Ammon's horn (tissue), 1 donor: Measurements from ENCODE around the gene TNFRSF18.
"Not testable (repeated sequence)": the region's sequence is repeated elsewhere in the genome, so short reads cannot be mapped to it uniquely, and the experiment has no call there.

Source experiments
- DNase-seq: peaks from one replicate; pipeline ENCODE4 v3.0.0-alpha.2; 2016; ENCODE audit warnings: low spot score

The TNFRSF18 gene

GRCh38 chr1:1206376-1206965, at the start of gene TNFRSF18:
Gene TNFRSF18 (minus strand): TSS chr1:1206592. CDS start chr1:1206571, 21 bp downstream.
- DNase-seq: no peak

DNA sequence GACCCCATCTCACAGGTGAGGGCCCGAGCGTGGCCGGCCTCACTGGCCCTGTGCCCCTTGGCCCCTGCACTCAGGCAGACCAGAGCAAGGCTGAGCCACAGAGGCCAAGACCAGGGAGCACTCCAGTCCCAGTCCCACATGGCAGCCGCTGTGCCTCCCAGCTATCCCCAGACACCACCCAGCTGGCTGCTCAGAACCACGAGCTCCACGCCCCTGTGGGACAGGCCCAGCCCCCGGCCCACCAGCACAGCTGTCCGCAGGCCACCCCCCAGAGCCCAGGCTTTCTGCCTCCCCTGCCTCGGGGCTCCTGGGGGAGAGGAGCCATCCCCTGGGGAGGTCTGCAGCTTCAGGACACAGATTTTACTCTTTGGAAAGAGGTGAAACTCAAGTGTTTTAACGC, 49.2 kb upstream of the TNFRSF18 start:
- DNase-seq: no peak

DNA sequence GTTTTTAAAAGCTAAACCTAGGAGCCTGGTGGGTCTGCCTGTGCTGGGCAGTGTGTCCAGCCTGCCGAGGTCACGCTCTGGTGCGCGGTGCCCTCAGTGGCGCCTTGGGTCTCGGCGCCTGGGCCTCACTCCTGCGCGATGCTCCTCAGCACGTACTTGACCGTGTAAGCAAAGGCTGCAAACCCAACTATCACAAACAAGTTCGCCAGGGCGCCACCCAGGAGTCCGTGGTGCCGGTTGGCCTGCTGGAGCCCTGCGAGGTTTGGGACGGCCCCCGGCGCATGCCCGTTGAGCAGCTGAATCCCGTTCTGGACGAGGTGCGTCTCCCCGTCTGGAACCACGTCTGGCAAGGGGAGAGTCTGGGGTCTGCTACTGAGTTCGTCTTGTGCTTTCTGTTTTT, 48.7 kb upstream of the TNFRSF18 start:
- DNase-seq: no peak

DNA sequence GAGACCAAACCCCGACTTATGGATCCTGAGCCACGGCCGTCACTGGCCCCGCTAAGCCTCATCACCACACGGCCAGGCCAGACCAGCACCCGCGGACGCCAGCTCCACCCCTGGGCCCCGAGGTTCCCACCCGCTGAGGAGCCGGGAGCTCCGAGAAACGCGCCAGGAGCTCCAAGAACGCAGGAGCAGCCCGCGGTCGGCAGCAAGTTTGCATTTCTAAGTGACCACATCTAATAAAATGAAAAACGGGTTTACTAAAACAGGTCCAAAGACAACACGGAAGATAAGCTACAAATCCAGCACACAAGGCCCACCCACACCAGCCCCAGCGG, 48.2 kb upstream of the TNFRSF18 start:
- no peak for DNase-seq

DNA sequence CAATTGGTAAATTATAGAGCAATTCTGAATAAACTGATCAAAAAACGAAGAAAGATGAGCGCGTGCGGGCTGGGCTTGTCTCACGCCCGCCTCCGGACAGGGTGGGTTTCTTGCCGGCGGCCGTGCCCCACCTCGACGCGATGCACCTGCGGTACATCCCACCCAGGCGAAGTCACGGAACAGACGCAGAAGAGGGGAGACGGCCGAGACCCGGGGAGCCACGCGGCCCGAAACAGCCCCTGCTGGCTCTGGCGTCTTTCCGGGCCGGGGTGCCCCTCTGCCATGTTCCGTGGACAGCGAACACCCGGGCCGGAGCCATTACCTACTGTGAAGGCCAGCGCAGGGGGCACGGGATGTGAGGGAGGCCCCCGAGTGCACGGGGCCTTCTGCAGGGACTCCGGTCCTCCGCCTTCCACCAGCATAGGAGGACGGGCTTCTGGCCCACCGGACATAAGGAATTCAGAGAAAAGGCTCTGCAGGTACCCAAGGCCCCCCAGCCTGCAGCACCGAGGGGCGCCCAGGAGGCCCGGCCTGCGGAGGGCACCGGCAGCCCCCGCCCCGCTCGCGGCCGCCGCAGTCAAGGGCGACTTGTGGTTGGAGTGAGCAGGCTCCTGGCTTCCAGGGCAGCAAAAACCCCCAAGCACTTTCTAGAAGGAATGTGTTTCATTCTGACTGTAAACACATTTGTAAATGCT, 47.7 kb upstream of the TNFRSF18 start:
- no peak for DNase-seq

DNA sequence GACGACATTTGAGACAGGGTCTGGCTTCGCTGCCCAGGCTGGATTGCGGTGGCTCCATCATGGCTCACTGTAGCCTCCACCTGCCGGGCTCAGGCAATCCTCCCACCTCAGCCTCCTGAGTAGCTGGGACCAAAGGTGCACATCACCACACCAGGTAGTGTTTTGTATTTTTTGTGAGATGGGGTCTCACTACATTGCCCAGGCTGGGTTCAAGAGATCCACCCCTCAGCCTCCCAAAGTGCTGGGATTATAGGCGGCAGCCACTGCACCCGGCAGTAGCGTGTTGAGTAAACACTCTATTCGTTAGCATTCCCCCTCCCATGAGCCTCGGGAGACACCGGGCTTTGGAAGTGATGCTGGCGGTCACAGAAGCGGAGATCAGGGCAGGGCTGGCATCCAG, 46.9 kb upstream of the TNFRSF18 start:
- DNase-seq: no peak

DNA sequence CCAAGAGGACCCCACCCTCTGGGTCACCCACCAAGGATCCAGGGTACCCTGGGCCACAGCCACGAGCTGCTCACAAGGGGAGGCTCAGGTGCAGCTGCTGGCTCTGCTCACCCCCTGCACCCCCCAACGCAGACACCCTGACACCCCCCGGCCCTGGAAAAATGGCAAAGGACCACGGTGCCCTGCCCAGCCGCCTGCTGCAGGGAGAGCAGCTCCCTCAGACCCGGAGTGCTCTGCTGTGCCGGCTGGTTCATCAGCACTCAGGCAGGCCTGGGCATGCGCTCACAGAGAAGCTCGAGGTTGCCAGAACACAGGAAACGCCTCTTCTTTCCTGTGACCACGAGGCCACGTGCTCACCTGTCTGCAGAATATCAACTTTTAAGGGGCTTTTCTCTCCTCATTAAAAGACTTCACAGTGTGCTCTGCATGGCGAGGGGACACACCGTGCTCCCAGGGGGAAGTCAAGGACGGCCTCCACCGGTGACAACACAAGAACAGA, 44.4 kb upstream of the TNFRSF18 start:
- no peak for DNase-seq

DNA sequence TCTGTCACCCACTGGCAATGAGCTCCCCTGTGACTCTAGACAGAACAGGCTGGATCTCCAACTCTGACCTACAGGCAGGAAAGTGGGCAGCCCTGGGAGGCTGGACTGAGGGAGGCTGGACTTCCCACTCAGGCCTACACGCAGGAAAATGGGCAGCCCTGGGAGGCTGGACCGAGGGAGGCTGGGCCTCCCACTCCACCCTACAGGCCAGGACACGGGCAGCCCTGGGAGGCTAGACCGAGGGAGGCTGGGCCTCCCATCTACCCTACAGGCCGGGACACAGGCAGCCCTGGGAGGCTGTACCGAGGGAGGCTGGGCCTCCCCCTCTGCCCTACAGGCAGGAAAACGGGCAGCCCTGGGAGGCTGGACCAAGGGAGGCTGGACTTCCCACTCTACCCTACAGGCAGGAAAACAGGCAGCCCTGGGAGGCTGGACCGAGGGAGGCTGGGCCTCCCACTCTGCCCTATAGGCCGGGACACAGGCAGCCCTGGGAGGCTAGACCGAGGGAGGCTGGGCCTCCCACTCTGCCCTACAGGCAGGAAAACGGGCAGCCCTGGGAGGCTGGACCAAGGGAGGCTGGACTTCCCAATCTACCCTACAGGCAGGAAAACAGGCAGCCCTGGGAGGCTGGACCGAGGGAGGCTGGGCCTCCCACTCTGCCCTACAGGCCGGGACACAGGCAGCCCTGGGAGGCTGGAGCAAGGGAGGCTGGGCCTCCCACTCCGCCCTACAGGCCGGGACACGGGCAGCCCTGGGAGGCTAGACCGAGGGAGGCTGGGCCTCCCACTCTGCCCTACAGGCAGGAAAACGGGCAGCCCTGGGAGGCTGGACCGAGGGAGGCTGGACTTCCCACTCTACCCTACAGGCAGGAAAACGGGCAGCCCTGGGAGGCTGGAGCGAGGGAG, 41.9 kb upstream of the TNFRSF18 start:
- DNase-seq: not testable (repeated sequence)

DNA sequence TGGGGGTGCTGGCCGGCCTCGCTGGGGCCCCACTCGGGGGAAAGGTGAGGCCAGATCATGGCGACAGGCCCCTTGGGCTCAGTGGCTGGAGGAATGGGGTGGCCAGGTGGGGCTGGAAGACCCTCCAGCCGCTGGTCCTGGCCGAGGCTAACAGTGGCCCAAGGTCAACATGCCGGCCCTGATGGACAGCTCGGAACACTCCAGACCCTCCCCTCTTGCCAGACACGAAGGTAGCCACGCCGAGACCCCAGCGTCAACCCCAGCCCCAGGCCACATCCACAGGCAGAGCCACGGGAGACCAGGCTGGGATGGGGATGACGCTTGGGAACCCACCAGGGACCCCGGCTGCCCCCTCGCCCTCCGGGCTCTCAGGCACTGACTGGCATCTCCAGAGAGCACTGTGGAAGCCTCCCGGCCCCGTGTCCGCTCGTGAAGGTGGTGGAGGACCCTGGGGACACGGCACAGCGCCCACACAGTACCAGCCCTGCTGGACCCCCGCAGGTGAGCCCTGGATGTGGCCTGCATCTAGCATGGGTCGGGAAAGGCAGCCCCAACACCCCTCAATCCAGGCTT, 41.0 kb upstream of the TNFRSF18 start:
- DNase-seq: no peak

DNA sequence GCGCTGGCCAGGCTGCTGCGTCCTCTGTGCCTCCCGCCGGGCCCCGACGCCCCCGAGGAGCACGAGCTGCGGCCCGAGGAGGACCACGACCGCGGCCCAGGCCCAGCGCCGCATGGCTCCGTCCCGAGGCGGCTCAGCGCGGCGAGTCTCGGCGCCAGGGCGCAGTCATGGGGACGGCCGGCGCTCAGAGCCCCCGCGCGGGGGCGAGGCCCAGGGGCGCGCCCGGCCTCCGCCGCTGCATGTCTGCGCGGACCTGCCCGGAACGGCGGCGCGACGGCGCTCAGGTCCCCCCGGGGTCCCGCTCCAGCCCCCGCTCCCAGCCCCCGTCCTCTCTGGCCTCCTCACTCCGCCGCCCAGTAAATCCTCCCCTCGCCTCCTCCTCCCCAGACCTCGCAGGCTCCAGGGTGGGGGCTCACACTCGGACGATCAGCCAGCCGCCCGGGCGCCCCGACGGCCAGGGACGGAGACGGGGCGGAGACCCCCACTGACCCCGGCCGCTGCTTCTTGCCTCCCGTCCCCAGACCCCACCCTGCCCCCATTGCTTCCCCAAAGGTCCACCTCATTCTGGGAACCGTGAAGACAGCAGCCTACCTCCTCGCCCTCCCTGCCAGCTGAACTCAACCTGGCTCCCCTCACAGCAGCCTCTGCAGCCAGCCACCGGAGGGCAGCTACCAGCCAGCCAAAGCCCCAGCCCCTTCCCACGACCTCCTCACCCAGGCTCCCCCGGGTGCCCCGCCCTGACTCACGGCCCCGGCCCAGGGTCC, 40.4 kb upstream of the TNFRSF18 start, which contains the start of gene C1QTNF12:
Gene C1QTNF12, minus strand, starts transcription at position 146 of the 764 bp plus-strand sequence. Its CDS starts 32 bp downstream, at position 114.
- no peak for DNase-seq

DNA sequence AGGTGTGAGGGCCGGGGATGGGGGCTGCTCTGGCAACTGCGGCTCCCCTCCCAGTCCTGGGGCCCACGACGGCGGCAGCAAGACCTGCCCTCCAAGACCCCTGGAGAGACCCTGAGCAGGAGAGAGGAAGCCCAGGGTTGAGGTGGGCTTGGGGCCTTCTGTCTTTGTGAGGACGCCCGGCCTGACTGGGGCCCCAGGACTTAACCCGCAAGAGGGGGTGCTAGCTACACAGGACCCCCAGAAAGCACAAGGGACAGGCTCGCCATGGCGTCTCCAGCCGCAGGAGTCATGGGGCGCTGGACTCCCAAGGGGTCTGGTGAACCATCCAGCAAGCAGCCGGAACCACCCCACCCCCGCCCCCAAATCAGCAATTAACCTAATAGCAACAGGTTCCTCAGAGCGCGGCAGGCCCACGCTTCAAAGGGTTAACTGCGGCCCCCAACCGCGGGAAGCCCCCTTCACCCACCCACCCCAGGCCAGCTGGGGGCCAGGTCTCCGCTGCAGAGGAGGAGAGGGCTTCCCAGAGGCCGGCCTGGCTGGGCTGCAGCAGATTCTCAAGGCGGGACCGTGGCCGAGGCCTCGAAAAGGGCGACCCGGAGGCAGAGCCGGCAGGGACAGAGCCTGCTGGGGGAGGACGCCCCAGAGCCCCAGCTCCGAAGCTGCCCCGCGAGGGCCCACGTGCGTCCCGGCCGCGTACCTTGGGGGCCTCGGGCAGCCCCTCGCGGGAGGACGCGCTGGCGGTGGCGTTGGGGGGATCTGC, 39.6 kb upstream of the TNFRSF18 start:
- no peak for DNase-seq

GRCh38 chr1:1245178-1245816, 38.9 kb upstream of the TNFRSF18 start:
- DNase-seq: no peak

GRCh38 chr1:1244192-1244811, 37.9 kb upstream of the TNFRSF18 start:
- no peak for DNase-seq

GRCh38 chr1:1243807-1244191, 37.4 kb upstream of the TNFRSF18 start:
- no peak for DNase-seq

DNA sequence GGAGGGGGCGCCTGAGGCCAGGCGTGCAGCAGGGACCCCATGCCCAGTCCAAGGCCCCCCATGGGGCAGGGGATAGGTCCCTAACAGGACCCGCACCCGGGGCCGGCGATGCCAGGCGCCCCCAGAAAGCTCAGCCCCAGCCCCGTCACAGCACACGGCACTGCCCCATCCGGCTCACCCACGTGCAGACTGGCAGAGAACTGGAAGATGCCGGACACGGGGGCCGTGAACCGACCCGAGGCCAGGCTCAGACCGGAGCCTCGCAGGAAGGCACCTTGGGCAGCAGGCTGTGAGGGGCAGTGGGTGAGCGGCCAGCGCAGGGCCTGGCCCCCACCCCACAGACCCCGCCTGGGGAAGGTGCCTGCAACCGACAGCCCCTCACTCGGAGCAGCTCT, 36.9 kb upstream of the TNFRSF18 start:
- DNase-seq: no peak

DNA sequence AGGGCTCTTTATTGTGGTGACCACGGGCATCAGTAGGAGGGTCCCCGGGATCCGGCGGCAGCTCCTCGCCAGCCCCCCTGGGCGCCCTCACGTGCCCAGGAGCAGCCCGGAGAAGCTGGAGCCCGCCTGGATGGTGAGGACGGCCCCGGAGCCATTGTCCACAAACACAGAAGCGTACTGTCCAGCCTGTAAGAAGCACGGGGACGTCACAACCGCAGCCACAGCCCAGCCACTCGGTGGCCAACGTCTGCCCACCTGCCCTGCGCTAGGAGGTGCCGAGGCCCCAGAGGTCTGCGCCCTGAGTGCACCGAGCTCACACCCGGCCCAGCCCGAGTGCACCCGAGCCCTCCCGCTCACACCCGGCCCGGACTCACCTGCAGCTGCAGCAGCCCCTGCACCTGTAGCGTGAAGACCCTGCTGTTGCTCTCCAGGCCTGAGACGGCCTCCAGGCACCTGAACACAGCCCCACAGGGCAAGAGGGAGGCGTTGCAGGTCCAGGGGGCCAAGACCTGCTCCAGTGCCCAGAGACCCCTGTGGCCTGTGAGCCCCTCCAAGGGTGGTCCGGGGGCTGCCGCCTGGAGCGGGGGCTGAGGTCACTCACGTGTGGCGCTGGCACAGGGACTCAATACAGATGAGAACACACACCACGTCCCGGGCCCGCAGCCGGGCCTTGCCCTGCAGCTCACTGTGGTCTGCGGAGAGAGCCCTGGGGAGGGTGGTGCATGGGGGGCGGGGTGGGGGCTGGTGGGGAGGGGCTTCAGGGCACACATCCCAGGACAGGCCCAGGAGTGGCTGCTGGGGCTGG, 36.3 kb upstream of the TNFRSF18 start:
- no peak for DNase-seq

DNA sequence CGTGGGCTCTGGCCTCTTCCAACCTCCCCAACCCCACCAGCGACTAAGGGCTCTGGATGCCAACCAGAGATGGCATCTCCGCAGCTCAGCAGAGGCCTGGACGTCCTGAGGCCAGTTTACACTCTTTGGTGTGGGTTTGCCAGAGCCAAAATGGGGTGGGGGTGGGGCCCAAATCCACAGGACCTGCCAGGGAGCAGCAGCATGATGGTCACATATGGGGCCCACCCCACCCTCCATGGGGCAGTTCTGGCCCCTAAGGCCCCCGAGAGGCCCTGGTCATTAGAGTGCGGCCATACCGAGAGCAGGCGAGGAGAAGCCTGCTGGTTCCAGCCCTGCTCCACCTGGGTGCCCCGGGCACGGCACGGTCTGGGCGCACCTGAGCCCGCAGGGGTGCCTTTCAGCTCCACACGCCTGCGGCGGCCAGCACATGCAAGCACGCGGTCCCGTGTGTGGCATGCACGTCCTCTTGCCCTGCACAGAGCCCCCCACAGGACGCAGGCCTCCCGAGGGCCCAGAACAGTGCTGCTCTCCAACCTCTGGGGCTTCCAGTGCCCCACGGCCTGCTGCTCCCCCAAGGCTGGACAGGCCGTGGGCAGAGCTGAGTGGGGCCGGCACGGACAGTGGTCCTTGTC, 35.3 kb upstream of the TNFRSF18 start:
- DNase-seq: no peak

DNA sequence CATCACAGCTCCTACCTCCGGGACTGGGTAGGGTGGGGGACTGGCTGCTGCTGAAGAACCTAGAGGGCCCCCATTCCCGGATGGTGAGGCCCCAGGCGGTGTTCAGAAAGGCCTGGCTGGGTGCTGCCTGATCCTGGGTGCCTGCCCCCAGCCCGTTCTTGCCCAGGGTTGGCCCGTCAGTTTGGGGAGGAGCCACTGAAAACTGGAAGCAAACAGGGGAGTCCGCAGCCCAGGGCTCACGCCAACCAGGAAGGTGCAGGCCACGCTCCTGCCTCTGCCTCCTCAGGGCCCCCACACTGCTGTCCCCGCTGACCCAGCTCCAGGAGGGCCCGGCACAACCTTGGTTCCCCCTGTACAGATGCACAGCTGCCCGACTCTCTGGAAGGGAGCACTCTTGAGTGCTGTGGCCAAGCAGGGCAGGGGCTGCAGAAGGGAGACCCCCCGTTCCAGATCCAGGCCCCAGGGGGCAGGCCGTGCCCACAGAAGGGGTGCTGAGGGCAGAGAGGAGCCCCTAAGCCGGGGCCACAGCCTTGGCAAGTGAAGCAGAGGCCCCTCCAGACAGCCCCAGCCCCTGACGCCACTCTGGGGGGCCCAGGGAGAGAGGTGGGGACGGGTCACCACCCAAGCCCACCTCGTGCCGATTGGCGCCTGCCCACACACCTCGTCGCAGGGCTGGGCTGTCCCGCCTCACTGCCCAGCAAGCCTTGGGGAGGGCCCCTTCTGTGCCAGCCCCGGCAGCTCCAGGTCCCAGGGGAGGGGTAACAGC, 34.6 kb upstream of the TNFRSF18 start:
- no peak for DNase-seq
